Central memory CD8-positive, alpha-beta T cell (primary cell): ENCODE results near the gene GLS.
"Not testable (repeated sequence)": the region's sequence is repeated elsewhere in the genome, so short reads cannot be mapped to it uniquely, and the experiment has no call there.

Experiments
- ATAC-seq: fragments of 150-1000 bp; cut with Tn5 transposase; replicated peaks from 2 replicates; pipeline ENCODE4 v1.10.0; 2022; ENCODE audit warnings: mild to moderate bottlenecking, moderate FRiP score, moderate number of reproducible peaks; ENCODE audit not compliant: poor library complexity, severe bottlenecking; ENCODE audit errors: extremely low read depth
- DNase-seq, 2 donors: peaks; one replicate each; pipeline ENCODE4 v3.0.0; 2021; ENCODE audit warnings: low spot score in 2 of 2
- H3K27ac Mint-ChIP-seq: one replicate; pipeline ENCODE4 v1.8.0; 2022; ENCODE audit warnings: low read depth, mild to moderate bottlenecking, moderate library complexity, mixed read lengths
- H3K27me3 Mint-ChIP-seq: one replicate; pipeline ENCODE4 v1.8.0; 2022; ENCODE audit warnings: mixed read lengths
- H3K36me3 Mint-ChIP-seq: one replicate; pipeline ENCODE4 v1.8.0; 2022; ENCODE audit warnings: mild to moderate bottlenecking, moderate library complexity, mixed read lengths; ENCODE audit not compliant: insufficient read depth
- H3K4me1 Mint-ChIP-seq: one replicate; pipeline ENCODE4 v1.8.0; 2022; ENCODE audit warnings: mixed read lengths
- H3K4me3 Mint-ChIP-seq: one replicate; pipeline ENCODE4 v1.8.0; 2022; ENCODE audit warnings: mild to moderate bottlenecking, moderate library complexity, mixed read lengths
- H3K9me3 Mint-ChIP-seq: one replicate; pipeline ENCODE4 v1.8.0; 2022; ENCODE audit warnings: mixed read lengths

Gene GLS

GRCh38 chr2:190881598-190882410 lies 1.2 kb downstream of the GLS start:
- Mint-ChIP-seq H3K9me3 (no peaks in the 10 kb centered on the region), H3K27ac (peak overlapping the region; percentile 95), H3K36me3 (peaks cover 31% of the 10 kb centered on the region), H3K4me3 (peak overlapping the region; percentile 91), H3K4me1 (peaks cover 26% of the 10 kb centered on the region), H3K27me3 (no peaks in the 10 kb centered on the region)
- peak; percentile 71 for ATAC-seq
- peak; percentile 52 to 82 for DNase-seq

GRCh38 chr2:190882411-190882766 lies 1.8 kb downstream of the GLS start:
- no peak for ATAC-seq
- Mint-ChIP-seq H3K9me3 (no peaks in the 10 kb centered on the region), H3K27ac (peak overlapping the region; percentile 95), H3K4me3 (peak overlapping the region; percentile 91), H3K36me3 (peaks cover 31% of the 10 kb centered on the region), H3K4me1 (peaks cover 27% of the 10 kb centered on the region), H3K27me3 (no peaks in the 10 kb centered on the region)
- no peak for DNase-seq

- DNase-seq = no peak
- peak overlapping the region; percentile 95 for H3K27ac Mint-ChIP-seq
- H3K36me3 Mint-ChIP-seq = peaks cover 31% of the 10 kb centered on the region
- H3K4me1 Mint-ChIP-seq = peaks cover 33% of the 10 kb centered on the region
- H3K9me3 Mint-ChIP-seq = no peaks in the 10 kb centered on the region
- peak overlapping the region; percentile 91 for H3K4me3 Mint-ChIP-seq
- no peaks in the 10 kb centered on the region for H3K27me3 Mint-ChIP-seq
- ATAC-seq = no peak
Observed at GRCh38 chr2:190882856-190883582, 2.4 kb downstream of the GLS start.

GRCh38 chr2:190885844-190886243 lies 5.2 kb downstream of the GLS start:
- not testable (repeated sequence) for H3K9me3 Mint-ChIP-seq, H3K27me3 Mint-ChIP-seq, ATAC-seq, DNase-seq
- H3K4me1 Mint-ChIP-seq = peaks cover 61% of the 10 kb centered on the region
- H3K36me3 Mint-ChIP-seq = peaks cover 29% of the 10 kb centered on the region
- peak overlapping the region; percentile 44 for H3K27ac Mint-ChIP-seq
- peak overlapping the region; percentile 91 for H3K4me3 Mint-ChIP-seq

- Mint-ChIP-seq H3K36me3 (peaks cover 23% of the 10 kb centered on the region), H3K27ac (no peak overlapping the region), H3K4me3 (peak overlapping the region; percentile 58), H3K9me3 (no peaks in the 10 kb centered on the region), H3K4me1 (peaks cover 73% of the 10 kb centered on the region), H3K27me3 (no peaks in the 10 kb centered on the region)
- no peak for ATAC-seq
- no peak for DNase-seq
Observed at GRCh38 chr2:190887089-190887488, 6.5 kb downstream of the GLS start.

- Mint-ChIP-seq H3K4me1 (peaks cover 70% of the 10 kb centered on the region), H3K27ac (no peak overlapping the region), H3K9me3 (no peaks in the 10 kb centered on the region), H3K36me3 (peaks cover 23% of the 10 kb centered on the region), H3K4me3 (peak overlapping the region; percentile 58), H3K27me3 (no peaks in the 10 kb centered on the region)
- DNase-seq (no peak), ATAC-seq (no peak)
Observed at GRCh38 chr2:190888449-190888848, 7.8 kb downstream of the GLS start.

GRCh38 chr2:190889175-190889943 lies 8.7 kb downstream of the GLS start:
- H3K27me3 Mint-ChIP-seq = no peaks in the 10 kb centered on the region
- DNase-seq (no peak), ATAC-seq (no peak)
- peak overlapping the region; percentile 19 for H3K4me3 Mint-ChIP-seq
- H3K27ac Mint-ChIP-seq = peak overlapping the region; percentile 67
- peaks cover 66% of the 10 kb centered on the region for H3K4me1 Mint-ChIP-seq
- peaks cover 21% of the 10 kb centered on the region for H3K36me3 Mint-ChIP-seq
- H3K9me3 Mint-ChIP-seq = no peaks in the 10 kb centered on the region

- H3K4me3 Mint-ChIP-seq = peak overlapping the region; percentile 33
- no peaks in the 10 kb centered on the region for H3K27me3 Mint-ChIP-seq
- DNase-seq (no peak), ATAC-seq (no peak)
- H3K9me3 Mint-ChIP-seq = no peaks in the 10 kb centered on the region
- peak overlapping the region; percentile 23 for H3K27ac Mint-ChIP-seq
- H3K4me1 Mint-ChIP-seq = peaks cover 64% of the 10 kb centered on the region
- peaks cover 22% of the 10 kb centered on the region for H3K36me3 Mint-ChIP-seq
Observed at GRCh38 chr2:190891372-190891771, 10.8 kb downstream of the GLS start.

GRCh38 chr2:190891889-190892288 lies 11.3 kb downstream of the GLS start:
- ATAC-seq (no peak), DNase-seq (no peak)
- peaks cover 69% of the 10 kb centered on the region for H3K4me1 Mint-ChIP-seq
- H3K36me3 Mint-ChIP-seq = peaks cover 27% of the 10 kb centered on the region
- peak overlapping the region; percentile 50 for H3K27ac Mint-ChIP-seq
- H3K9me3 Mint-ChIP-seq = no peaks in the 10 kb centered on the region
- H3K27me3 Mint-ChIP-seq = no peaks in the 10 kb centered on the region
- H3K4me3 Mint-ChIP-seq = peak overlapping the region; percentile 3

- Mint-ChIP-seq H3K4me3 (no peak overlapping the region), H3K27me3 (no peaks in the 10 kb centered on the region), H3K27ac (no peak overlapping the region), H3K36me3 (peaks cover 32% of the 10 kb centered on the region), H3K4me1 (peaks cover 62% of the 10 kb centered on the region), H3K9me3 (no peaks in the 10 kb centered on the region)
- DNase-seq (no peak), ATAC-seq (no peak)
Observed at GRCh38 chr2:190893157-190893556, 12.5 kb downstream of the GLS start.

- H3K27ac Mint-ChIP-seq = peak overlapping the region; percentile 39
- H3K4me3 Mint-ChIP-seq = no peak overlapping the region
- ATAC-seq (no peak), DNase-seq (no peak)
- no peaks in the 10 kb centered on the region for H3K9me3 Mint-ChIP-seq
- H3K4me1 Mint-ChIP-seq = peaks cover 30% of the 10 kb centered on the region
- peaks cover 33% of the 10 kb centered on the region for H3K36me3 Mint-ChIP-seq
- H3K27me3 Mint-ChIP-seq = no peaks in the 10 kb centered on the region
Observed at GRCh38 chr2:190896477-190896876, 15.9 kb downstream of the GLS start.

- Mint-ChIP-seq H3K27me3 (no peaks in the 10 kb centered on the region), H3K4me1 (peaks cover 16% of the 10 kb centered on the region), H3K9me3 (no peaks in the 10 kb centered on the region), H3K27ac (no peak overlapping the region), H3K36me3 (peaks cover 52% of the 10 kb centered on the region), H3K4me3 (no peak overlapping the region)
- no peak for ATAC-seq
- DNase-seq = no peak
Observed at GRCh38 chr2:190903693-190904450, 23.3 kb downstream of the GLS start.
